ENCODE measurements around the gene ENAM. TPM values are rescaled to one million over a fixed set of nuclear protein-coding genes. Genes with fewer than 3 reads are reported as not detected.

The ENAM gene
- total and polyA plus RNA-seq, 2 of the 8 experiments (the other 6 are each of a cell fraction or from before 2014, with no cell fraction given): not detected

DNA sequence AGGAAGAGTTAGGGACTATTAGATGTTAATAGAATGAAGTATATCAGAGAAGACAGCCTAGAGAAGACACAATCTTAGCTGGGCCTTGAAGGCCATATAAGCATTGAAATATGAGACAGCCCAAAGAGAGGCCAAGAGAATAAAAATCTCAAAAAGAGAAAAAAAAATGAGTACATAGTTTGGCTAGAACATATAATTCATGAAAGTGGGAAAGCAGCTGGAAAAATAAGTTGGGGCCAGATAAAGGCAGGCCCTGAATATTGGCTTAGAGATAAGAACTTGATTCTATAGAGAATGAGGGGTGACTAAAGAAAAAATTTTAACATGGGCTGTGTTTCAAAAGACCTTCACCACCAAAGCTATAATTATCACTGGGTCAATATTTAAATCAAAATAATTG is 52.4 kb downstream of the ENAM start (continued):
- TF ChIP-seq SP4 (IDR thresholded peaks at IDR 0.05; ENCODE audit: low read length): no peak
- TF ChIP-seq, protein P1, sequence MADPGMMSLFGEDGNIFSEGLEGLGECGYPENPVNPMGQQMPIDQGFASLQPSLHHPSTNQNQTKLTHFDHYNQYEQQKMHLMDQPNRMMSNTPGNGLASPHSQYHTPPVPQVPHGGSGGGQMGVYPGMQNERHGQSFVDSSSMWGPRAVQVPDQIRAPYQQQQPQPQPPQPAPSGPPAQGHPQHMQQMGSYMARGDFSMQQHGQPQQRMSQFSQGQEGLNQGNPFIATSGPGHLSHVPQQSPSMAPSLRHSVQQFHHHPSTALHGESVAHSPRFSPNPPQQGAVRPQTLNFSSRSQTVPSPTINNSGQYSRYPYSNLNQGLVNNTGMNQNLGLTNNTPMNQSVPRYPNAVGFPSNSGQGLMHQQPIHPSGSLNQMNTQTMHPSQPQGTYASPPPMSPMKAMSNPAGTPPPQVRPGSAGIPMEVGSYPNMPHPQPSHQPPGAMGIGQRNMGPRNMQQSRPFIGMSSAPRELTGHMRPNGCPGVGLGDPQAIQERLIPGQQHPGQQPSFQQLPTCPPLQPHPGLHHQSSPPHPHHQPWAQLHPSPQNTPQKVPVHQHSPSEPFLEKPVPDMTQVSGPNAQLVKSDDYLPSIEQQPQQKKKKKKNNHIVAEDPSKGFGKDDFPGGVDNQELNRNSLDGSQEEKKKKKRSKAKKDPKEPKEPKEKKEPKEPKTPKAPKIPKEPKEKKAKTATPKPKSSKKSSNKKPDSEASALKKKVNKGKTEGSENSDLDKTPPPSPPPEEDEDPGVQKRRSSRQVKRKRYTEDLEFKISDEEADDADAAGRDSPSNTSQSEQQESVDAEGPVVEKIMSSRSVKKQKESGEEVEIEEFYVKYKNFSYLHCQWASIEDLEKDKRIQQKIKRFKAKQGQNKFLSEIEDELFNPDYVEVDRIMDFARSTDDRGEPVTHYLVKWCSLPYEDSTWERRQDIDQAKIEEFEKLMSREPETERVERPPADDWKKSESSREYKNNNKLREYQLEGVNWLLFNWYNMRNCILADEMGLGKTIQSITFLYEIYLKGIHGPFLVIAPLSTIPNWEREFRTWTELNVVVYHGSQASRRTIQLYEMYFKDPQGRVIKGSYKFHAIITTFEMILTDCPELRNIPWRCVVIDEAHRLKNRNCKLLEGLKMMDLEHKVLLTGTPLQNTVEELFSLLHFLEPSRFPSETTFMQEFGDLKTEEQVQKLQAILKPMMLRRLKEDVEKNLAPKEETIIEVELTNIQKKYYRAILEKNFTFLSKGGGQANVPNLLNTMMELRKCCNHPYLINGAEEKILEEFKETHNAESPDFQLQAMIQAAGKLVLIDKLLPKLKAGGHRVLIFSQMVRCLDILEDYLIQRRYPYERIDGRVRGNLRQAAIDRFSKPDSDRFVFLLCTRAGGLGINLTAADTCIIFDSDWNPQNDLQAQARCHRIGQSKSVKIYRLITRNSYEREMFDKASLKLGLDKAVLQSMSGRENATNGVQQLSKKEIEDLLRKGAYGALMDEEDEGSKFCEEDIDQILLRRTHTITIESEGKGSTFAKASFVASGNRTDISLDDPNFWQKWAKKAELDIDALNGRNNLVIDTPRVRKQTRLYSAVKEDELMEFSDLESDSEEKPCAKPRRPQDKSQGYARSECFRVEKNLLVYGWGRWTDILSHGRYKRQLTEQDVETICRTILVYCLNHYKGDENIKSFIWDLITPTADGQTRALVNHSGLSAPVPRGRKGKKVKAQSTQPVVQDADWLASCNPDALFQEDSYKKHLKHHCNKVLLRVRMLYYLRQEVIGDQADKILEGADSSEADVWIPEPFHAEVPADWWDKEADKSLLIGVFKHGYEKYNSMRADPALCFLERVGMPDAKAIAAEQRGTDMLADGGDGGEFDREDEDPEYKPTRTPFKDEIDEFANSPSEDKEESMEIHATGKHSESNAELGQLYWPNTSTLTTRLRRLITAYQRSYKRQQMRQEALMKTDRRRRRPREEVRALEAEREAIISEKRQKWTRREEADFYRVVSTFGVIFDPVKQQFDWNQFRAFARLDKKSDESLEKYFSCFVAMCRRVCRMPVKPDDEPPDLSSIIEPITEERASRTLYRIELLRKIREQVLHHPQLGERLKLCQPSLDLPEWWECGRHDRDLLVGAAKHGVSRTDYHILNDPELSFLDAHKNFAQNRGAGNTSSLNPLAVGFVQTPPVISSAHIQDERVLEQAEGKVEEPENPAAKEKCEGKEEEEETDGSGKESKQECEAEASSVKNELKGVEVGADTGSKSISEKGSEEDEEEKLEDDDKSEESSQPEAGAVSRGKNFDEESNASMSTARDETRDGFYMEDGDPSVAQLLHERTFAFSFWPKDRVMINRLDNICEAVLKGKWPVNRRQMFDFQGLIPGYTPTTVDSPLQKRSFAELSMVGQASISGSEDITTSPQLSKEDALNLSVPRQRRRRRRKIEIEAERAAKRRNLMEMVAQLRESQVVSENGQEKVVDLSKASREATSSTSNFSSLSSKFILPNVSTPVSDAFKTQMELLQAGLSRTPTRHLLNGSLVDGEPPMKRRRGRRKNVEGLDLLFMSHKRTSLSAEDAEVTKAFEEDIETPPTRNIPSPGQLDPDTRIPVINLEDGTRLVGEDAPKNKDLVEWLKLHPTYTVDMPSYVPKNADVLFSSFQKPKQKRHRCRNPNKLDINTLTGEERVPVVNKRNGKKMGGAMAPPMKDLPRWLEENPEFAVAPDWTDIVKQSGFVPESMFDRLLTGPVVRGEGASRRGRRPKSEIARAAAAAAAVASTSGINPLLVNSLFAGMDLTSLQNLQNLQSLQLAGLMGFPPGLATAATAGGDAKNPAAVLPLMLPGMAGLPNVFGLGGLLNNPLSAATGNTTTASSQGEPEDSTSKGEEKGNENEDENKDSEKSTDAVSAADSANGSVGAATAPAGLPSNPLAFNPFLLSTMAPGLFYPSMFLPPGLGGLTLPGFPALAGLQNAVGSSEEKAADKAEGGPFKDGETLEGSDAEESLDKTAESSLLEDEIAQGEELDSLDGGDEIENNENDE (IDR thresholded peaks at IDR 0.05; ENCODE audit: insufficient replicate concordance, low read length): no peak
- no peak for TF ChIP-seq CREB1 (IDR thresholded peaks at IDR 0.05)
- no peak for TF ChIP-seq EZH2 (IDR thresholded peaks at IDR 0.05; ENCODE audit: low read depth, low read length, severe bottlenecking)
- no peak for TF ChIP-seq ZNF274 (IDR thresholded peaks at IDR 0.05; ENCODE audit: borderline replicate concordance, extremely low read depth, low read length)
- no peak for TF ChIP-seq SIRT6 (IDR thresholded peaks at IDR 0.05; ENCODE audit: low read length)
- no peak for TF ChIP-seq RXRA (IDR thresholded peaks at IDR 0.05; ENCODE audit: insufficient read depth, low read depth, low read length)

Measured in H1 (cell line).